ENCODE data around the gene MFF. TPM values are rescaled to one million over a fixed set of nuclear protein-coding genes. Genes with fewer than 3 reads are reported as not detected.

MFF gene
- total RNA-seq, 1 experiment from 2014 or later = 83.3 TPM

DNA sequence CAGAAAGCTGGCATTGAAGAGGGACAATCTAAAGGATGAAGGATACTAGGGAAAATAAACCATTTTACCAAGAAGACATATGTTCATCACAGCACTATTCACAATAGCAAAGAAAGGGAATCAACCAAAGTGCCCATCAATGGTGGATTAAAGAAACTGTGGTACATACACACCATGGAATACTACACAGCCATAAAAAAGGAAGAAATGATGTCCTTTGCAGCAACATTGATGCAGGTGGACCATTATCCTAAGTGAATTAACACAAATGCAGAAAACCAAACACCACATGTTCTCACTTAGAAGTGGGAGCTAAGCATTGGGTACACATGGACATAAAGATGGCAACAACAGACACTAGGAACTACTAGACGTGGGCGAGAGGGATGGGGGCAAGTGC, 7.2 kb upstream of the MFF start:
- H2BK12ac ChIP-seq (ENCODE audit: insufficient read length, low read depth, low read length) = no peak overlapping the region
- DNase-seq = no peak
- no peak overlapping the region for H2AFZ ChIP-seq (ENCODE audit: low read length)
- Mint-ChIP-seq H3K9me3 (peaks cover 27 to 31% of the 10 kb centered on the region in 2 experiments), H3K4me3 (no peak overlapping the region), H3K27ac (no peak overlapping the region), H3K36me3 (ENCODE audit: insufficient read depth in 1 of 3, low read depth in 3 of 3) (peaks cover 11 to 37% (median 27%) of the 10 kb centered on the region in 3 experiments), H3K4me1 (no peaks in the 10 kb centered on the region), H3K27me3 (ENCODE audit: low read depth) (no peaks in the 10 kb centered on the region)
- no peak overlapping the region for H2BK15ac ChIP-seq (ENCODE audit: low read depth, low read length)
- H3K23ac ChIP-seq (ENCODE audit: insufficient read length, low read depth, low read length) = no peak overlapping the region
- no peak overlapping the region for H3K9ac ChIP-seq (ENCODE audit: extremely low read depth, insufficient read length, low read length)
- no peak overlapping the region for H3T11ph ChIP-seq (ENCODE audit: low read length)
- no peak overlapping the region for H3K27ac ChIP-seq (ENCODE audit: insufficient read length, low read depth, low read length)
- H3K27me3 ChIP-seq (ENCODE audit: insufficient read depth, low read length) = no peaks in the 10 kb centered on the region
- H2AK5ac ChIP-seq (ENCODE audit: insufficient read length, low read length) = no peak overlapping the region
- H4K8ac ChIP-seq (replicated peaks; ENCODE audit: insufficient read length, low read depth, low read length) = no peak overlapping the region
- H4K5ac ChIP-seq (ENCODE audit: insufficient read length, low read depth, low read length) = no peak overlapping the region
- no CpG with 5 or more reads among the region's 2 CpGs for WGBS (ENCODE audit: extremely low coverage, insufficient read length, low lambda C conversion rate)
- H2BK20ac ChIP-seq (ENCODE audit: low read depth, low read length, poor library complexity, severe bottlenecking) = no peak overlapping the region
- H4K20me1 ChIP-seq (ENCODE audit: control insufficient read depth, insufficient read depth, insufficient read length) = no peaks in the 10 kb centered on the region
- no peak overlapping the region for H2BK5ac ChIP-seq (ENCODE audit: insufficient read length, low read length)
- H2BK120ac ChIP-seq (ENCODE audit: low read depth, low read length, poor library complexity, severe bottlenecking) = no peak overlapping the region
- H3K79me2 ChIP-seq (ENCODE audit: insufficient read depth, low read length) = no peaks in the 10 kb centered on the region
- H3K18ac ChIP-seq (ENCODE audit: insufficient read length, low read depth, low read length) = no peak overlapping the region
- no peaks in the 10 kb centered on the region for H3K79me1 ChIP-seq (ENCODE audit: insufficient read depth, low read depth, low read length, poor library complexity, severe bottlenecking)
- no peak overlapping the region for H3K14ac ChIP-seq (ENCODE audit: insufficient read depth, low read length)
- no peaks in the 10 kb centered on the region for H3K23me2 ChIP-seq (ENCODE audit: insufficient read length, low read depth, low read length, poor library complexity, severe bottlenecking)
- H4K91ac ChIP-seq (ENCODE audit: insufficient read length, low read depth, low read length) = no peak overlapping the region
- TF ChIP-seq, protein P1, sequence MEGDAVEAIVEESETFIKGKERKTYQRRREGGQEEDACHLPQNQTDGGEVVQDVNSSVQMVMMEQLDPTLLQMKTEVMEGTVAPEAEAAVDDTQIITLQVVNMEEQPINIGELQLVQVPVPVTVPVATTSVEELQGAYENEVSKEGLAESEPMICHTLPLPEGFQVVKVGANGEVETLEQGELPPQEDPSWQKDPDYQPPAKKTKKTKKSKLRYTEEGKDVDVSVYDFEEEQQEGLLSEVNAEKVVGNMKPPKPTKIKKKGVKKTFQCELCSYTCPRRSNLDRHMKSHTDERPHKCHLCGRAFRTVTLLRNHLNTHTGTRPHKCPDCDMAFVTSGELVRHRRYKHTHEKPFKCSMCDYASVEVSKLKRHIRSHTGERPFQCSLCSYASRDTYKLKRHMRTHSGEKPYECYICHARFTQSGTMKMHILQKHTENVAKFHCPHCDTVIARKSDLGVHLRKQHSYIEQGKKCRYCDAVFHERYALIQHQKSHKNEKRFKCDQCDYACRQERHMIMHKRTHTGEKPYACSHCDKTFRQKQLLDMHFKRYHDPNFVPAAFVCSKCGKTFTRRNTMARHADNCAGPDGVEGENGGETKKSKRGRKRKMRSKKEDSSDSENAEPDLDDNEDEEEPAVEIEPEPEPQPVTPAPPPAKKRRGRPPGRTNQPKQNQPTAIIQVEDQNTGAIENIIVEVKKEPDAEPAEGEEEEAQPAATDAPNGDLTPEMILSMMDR (conservative IDR thresholded peaks at IDR 0.05) = no peak
- no peak overlapping the region for H3K56ac ChIP-seq (ENCODE audit: insufficient read length, low read depth, low read length)
- H3K4me2 ChIP-seq (ENCODE audit: insufficient read depth, insufficient read length, low read length) = no peak overlapping the region
- H3K9me3 ChIP-seq (ENCODE audit: control insufficient read depth, low read depth, low read length) = no peaks in the 10 kb centered on the region
- no peak overlapping the region for H3K4ac ChIP-seq (ENCODE audit: low read depth, low read length)
- H3K4me1 ChIP-seq (ENCODE audit: insufficient read depth, low read length) = no peaks in the 10 kb centered on the region
